ENCODE results near the gene TTC21A.

TTC21A gene

GRCh38 chr3:39141171-39141995, 33.9 kb downstream of the TTC21A start:
- peaks cover 7% of the 10 kb centered on the region for H3K79me2 ChIP-seq (ENCODE audit: control insufficient read depth, insufficient read depth, low read length)
- no peak overlapping the region for H2AK5ac ChIP-seq (ENCODE audit: low read length)
- no peak overlapping the region for H3K23ac ChIP-seq (ENCODE audit: low read length)
- no peaks in the 10 kb centered on the region for H3K27me3 ChIP-seq (ENCODE audit: insufficient read depth, low read length, poor library complexity)
- H3K56ac ChIP-seq (ENCODE audit: low read length), result no peak overlapping the region
- H3K4ac ChIP-seq (ENCODE audit: low read depth, low read length), result no peak overlapping the region
- no peak overlapping the region for H3K27ac ChIP-seq (ENCODE audit: low read depth, low read length)
- H2BK5ac ChIP-seq (ENCODE audit: low read length), result no peak overlapping the region
- no peak overlapping the region for H3K18ac ChIP-seq (ENCODE audit: low read length)
- H2BK120ac ChIP-seq (ENCODE audit: low read depth, low read length), result no peak overlapping the region
- H3K36me3 ChIP-seq (ENCODE audit: control insufficient read depth, insufficient read depth, low read length), result peaks cover 18% of the 10 kb centered on the region
- H4K5ac ChIP-seq (ENCODE audit: low read length), result no peak overlapping the region
- no peak overlapping the region for H3K4me2 ChIP-seq (ENCODE audit: low read length)
- H4K8ac ChIP-seq (ENCODE audit: low read depth, low read length), result no peak overlapping the region
- no peak overlapping the region for H3K9ac ChIP-seq (ENCODE audit: low read length)
- H3K4me1 ChIP-seq (ENCODE audit: control insufficient read depth, low read depth, low read length), result no peaks in the 10 kb centered on the region
- no peak for DNase-seq
- WGBS (ENCODE audit: extremely low coverage, insufficient coverage, low lambda C conversion rate), result no CpG with 5 or more reads among the region's 4 CpGs
- no peak overlapping the region for H2BK15ac ChIP-seq (replicated peaks; ENCODE audit: low read depth)
- H3K4me3 ChIP-seq (ENCODE audit: low read length), result no peak overlapping the region
- H3K79me1 ChIP-seq (ENCODE audit: low read length), result peaks cover 15% of the 10 kb centered on the region

GRCh38 chr3:39142067-39142466, 34.6 kb downstream of the TTC21A start:
- Histone ChIP-seq H3K79me2 (ENCODE audit: control insufficient read depth, insufficient read depth, low read length) (peaks cover 13% of the 10 kb centered on the region), H3K56ac (ENCODE audit: low read length) (no peak overlapping the region), H3K27me3 (ENCODE audit: insufficient read depth, low read length, poor library complexity) (no peaks in the 10 kb centered on the region), H2AK5ac (ENCODE audit: low read length) (no peak overlapping the region), H3K4me1 (ENCODE audit: control insufficient read depth, low read depth, low read length) (peaks cover 2% of the 10 kb centered on the region), H2BK15ac (replicated peaks; ENCODE audit: low read depth) (no peak overlapping the region), H4K8ac (ENCODE audit: low read depth, low read length) (no peak overlapping the region), H3K9ac (ENCODE audit: low read length) (no peak overlapping the region), H3K79me1 (ENCODE audit: low read length) (peaks cover 20% of the 10 kb centered on the region), H4K5ac (ENCODE audit: low read length) (no peak overlapping the region), H3K4ac (ENCODE audit: low read depth, low read length) (no peak overlapping the region), H3K18ac (ENCODE audit: low read length) (no peak overlapping the region), H3K4me2 (ENCODE audit: low read length) (no peak overlapping the region), H3K27ac (ENCODE audit: low read depth, low read length) (no peak overlapping the region), H3K4me3 (ENCODE audit: low read length) (no peak overlapping the region), H3K23ac (ENCODE audit: low read length) (no peak overlapping the region), H2BK120ac (ENCODE audit: low read depth, low read length) (no peak overlapping the region), H2BK5ac (ENCODE audit: low read length) (no peak overlapping the region), H3K36me3 (ENCODE audit: control insufficient read depth, insufficient read depth, low read length) (peaks cover 18% of the 10 kb centered on the region)
- no CpG with 5 or more reads among the region's 5 CpGs for WGBS (ENCODE audit: extremely low coverage, insufficient coverage, low lambda C conversion rate)
- DNase-seq, result no peak

GRCh38 chr3:39143051-39143885, 35.8 kb downstream of the TTC21A start:
- H3K4me1 ChIP-seq (ENCODE audit: control insufficient read depth, low read depth, low read length), result peaks cover 10% of the 10 kb centered on the region
- no peak overlapping the region for H2BK120ac ChIP-seq (ENCODE audit: low read depth, low read length)
- H3K79me1 ChIP-seq (ENCODE audit: low read length), result peaks cover 27% of the 10 kb centered on the region
- H3K4me3 ChIP-seq (ENCODE audit: low read length), result no peak overlapping the region
- no peak overlapping the region for H3K4ac ChIP-seq (ENCODE audit: low read depth, low read length)
- H2BK5ac ChIP-seq (ENCODE audit: low read length), result no peak overlapping the region
- no peak overlapping the region for H4K5ac ChIP-seq (ENCODE audit: low read length)
- no peak overlapping the region for H3K23ac ChIP-seq (ENCODE audit: low read length)
- H3K27ac ChIP-seq (ENCODE audit: low read depth, low read length), result no peak overlapping the region
- H3K36me3 ChIP-seq (ENCODE audit: control insufficient read depth, insufficient read depth, low read length), result peaks cover 18% of the 10 kb centered on the region
- peaks cover 25% of the 10 kb centered on the region for H3K79me2 ChIP-seq (ENCODE audit: control insufficient read depth, insufficient read depth, low read length)
- H4K8ac ChIP-seq (ENCODE audit: low read depth, low read length), result no peak overlapping the region
- H2AK5ac ChIP-seq (ENCODE audit: low read length), result no peak overlapping the region
- DNase-seq, result no peak
- no peak overlapping the region for H3K4me2 ChIP-seq (ENCODE audit: low read length)
- no peak overlapping the region for H3K56ac ChIP-seq (ENCODE audit: low read length)
- H3K9ac ChIP-seq (ENCODE audit: low read length), result no peak overlapping the region
- no peak overlapping the region for H3K18ac ChIP-seq (ENCODE audit: low read length)
- WGBS (ENCODE audit: extremely low coverage, insufficient coverage, low lambda C conversion rate), result no CpG with 5 or more reads among the region's 14 CpGs
- no peak overlapping the region for H2BK15ac ChIP-seq (replicated peaks; ENCODE audit: low read depth)
- H3K27me3 ChIP-seq (ENCODE audit: insufficient read depth, low read length, poor library complexity), result no peaks in the 10 kb centered on the region

GRCh38 chr3:39144095-39144747, 36.7 kb downstream of the TTC21A start:
- Histone ChIP-seq H4K5ac (ENCODE audit: low read length) (no peak overlapping the region), H3K79me2 (ENCODE audit: control insufficient read depth, insufficient read depth, low read length) (peaks cover 35% of the 10 kb centered on the region), H3K27me3 (ENCODE audit: insufficient read depth, low read length, poor library complexity) (no peaks in the 10 kb centered on the region), H3K79me1 (ENCODE audit: low read length) (peaks cover 30% of the 10 kb centered on the region), H3K56ac (ENCODE audit: low read length) (no peak overlapping the region), H3K18ac (ENCODE audit: low read length) (no peak overlapping the region), H3K4ac (ENCODE audit: low read depth, low read length) (no peak overlapping the region), H3K36me3 (ENCODE audit: control insufficient read depth, insufficient read depth, low read length) (peaks cover 18% of the 10 kb centered on the region), H3K4me2 (ENCODE audit: low read length) (no peak overlapping the region), H3K4me3 (ENCODE audit: low read length) (no peak overlapping the region), H4K8ac (ENCODE audit: low read depth, low read length) (no peak overlapping the region), H3K27ac (ENCODE audit: low read depth, low read length) (no peak overlapping the region), H2BK5ac (ENCODE audit: low read length) (no peak overlapping the region), H2AK5ac (ENCODE audit: low read length) (no peak overlapping the region), H3K4me1 (ENCODE audit: control insufficient read depth, low read depth, low read length) (peaks cover 20% of the 10 kb centered on the region), H2BK15ac (replicated peaks; ENCODE audit: low read depth) (no peak overlapping the region), H3K23ac (ENCODE audit: low read length) (no peak overlapping the region), H3K9ac (ENCODE audit: low read length) (no peak overlapping the region), H2BK120ac (ENCODE audit: low read depth, low read length) (no peak overlapping the region)
- DNase-seq, result no peak
- no CpG with 5 or more reads among the region's 20 CpGs for WGBS (ENCODE audit: extremely low coverage, insufficient coverage, low lambda C conversion rate)

GRCh38 chr3:39144748-39145380, 37.4 kb downstream of the TTC21A start:
- no CpG with 5 or more reads among the region's 23 CpGs for WGBS (ENCODE audit: extremely low coverage, insufficient coverage, low lambda C conversion rate)
- Histone ChIP-seq H3K36me3 (ENCODE audit: control insufficient read depth, insufficient read depth, low read length) (peaks cover 18% of the 10 kb centered on the region), H3K27ac (ENCODE audit: low read depth, low read length) (no peak overlapping the region), H3K4me3 (ENCODE audit: low read length) (no peak overlapping the region), H2AK5ac (ENCODE audit: low read length) (no peak overlapping the region), H3K23ac (ENCODE audit: low read length) (no peak overlapping the region), H3K4ac (ENCODE audit: low read depth, low read length) (no peak overlapping the region), H3K4me2 (ENCODE audit: low read length) (no peak overlapping the region), H2BK120ac (ENCODE audit: low read depth, low read length) (no peak overlapping the region), H3K27me3 (ENCODE audit: insufficient read depth, low read length, poor library complexity) (no peaks in the 10 kb centered on the region), H4K8ac (ENCODE audit: low read depth, low read length) (no peak overlapping the region), H4K5ac (ENCODE audit: low read length) (no peak overlapping the region), H3K9ac (ENCODE audit: low read length) (no peak overlapping the region), H3K79me1 (ENCODE audit: low read length) (peaks cover 32% of the 10 kb centered on the region), H3K18ac (ENCODE audit: low read length) (no peak overlapping the region), H3K79me2 (ENCODE audit: control insufficient read depth, insufficient read depth, low read length) (peaks cover 41% of the 10 kb centered on the region), H2BK15ac (replicated peaks; ENCODE audit: low read depth) (no peak overlapping the region), H3K56ac (ENCODE audit: low read length) (no peak overlapping the region), H2BK5ac (ENCODE audit: low read length) (no peak overlapping the region), H3K4me1 (ENCODE audit: control insufficient read depth, low read depth, low read length) (peaks cover 26% of the 10 kb centered on the region)
- no peak for DNase-seq
